SK-N-SH (cell line): ENCODE measurements around the gene POLR1A.

Experiments used
- CTCF ChIP-seq: fragments of 200-600 bp; sonication (generic); IDR thresholded peaks from 2 replicates; pipeline ENCODE4 v1.6.1; 2017; ENCODE audit warnings: antibody characterized with exemption, mild to moderate bottlenecking, moderate library complexity
- EP300 ChIP-seq, 2 experiments: IDR thresholded peaks; 2 replicates each; pipeline versions ENCODE4 v1.4.0 to v1.6.1; 2012; ENCODE audit warnings: borderline replicate concordance in 1 of 2, low read depth in 1 of 2, low read length in 1 of 2
- MAX ChIP-seq: IDR thresholded peaks from 2 replicates; pipeline ENCODE4 v1.4.0; 2012; ENCODE audit warnings: low read depth
- MEF2A ChIP-seq: IDR thresholded peaks from 2 replicates; pipeline ENCODE4 v1.4.0; 2012; ENCODE audit warnings: low read depth, borderline replicate concordance
- PBX3 ChIP-seq: IDR thresholded peaks from 2 replicates; pipeline ENCODE4; 2012
- POLR2AphosphoS5 ChIP-seq: IDR thresholded peaks from 2 replicates; pipeline ENCODE4 v1.6.1; 2012; ENCODE audit warnings: low read depth, low read length
- RAD21 ChIP-seq: IDR thresholded peaks from 2 replicates; pipeline ENCODE4 v1.6.1; 2012; ENCODE audit warnings: mild to moderate bottlenecking, low read length
- SIN3A ChIP-seq: IDR thresholded peaks from 2 replicates; pipeline ENCODE4 v1.6.1; 2012; ENCODE audit warnings: low read depth, mild to moderate bottlenecking, low read length, moderate library complexity, borderline replicate concordance
- TAF1 ChIP-seq: IDR thresholded peaks from 2 replicates; pipeline ENCODE4 v1.6.1; 2012; ENCODE audit warnings: low read depth, mild to moderate bottlenecking, low read length, moderate library complexity, borderline replicate concordance
- TF ChIP-seq, protein P1 (sequence below): fragments of 150-350 bp; IDR thresholded peaks from 2 replicates; pipeline ENCODE4 v1.6.1; 2017; ENCODE audit warnings: antibody characterized with exemption, low read length, low read depth, borderline replicate concordance

DNA sequence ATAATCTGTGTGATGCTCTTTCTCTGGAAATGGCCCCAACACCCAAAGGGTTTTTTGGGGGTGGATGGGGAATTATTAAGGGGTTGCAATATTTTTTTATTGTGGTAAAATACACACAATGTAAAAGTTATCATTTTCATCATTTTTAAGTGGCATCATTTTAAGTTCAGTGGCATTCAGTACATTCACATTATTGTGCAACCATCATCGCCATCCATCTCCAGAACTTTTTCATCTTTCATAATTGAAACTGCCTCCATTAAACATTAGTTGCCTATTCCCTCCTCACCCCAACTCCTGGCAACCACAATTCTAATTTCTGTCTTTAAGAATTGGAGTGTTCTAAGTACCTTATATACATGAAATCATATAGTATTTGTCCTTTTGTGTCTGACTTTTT lies 90.0 kb downstream of the POLR1A start:
- TF ChIP-seq CTCF = no peak
- no peak for TF ChIP-seq PBX3
- no peak for TF ChIP-seq TAF1
- TF ChIP-seq SIN3A = no peak
- no peak for TF ChIP-seq MEF2A
- no peak for TF ChIP-seq MAX
- TF ChIP-seq RAD21 = no peak
- no peak for TF ChIP-seq EP300 (IDR thresholded peaks at IDR 0.05; ENCODE audit: borderline replicate concordance in 1 of 2, low read depth in 1 of 2, low read length in 1 of 2)
- no peak for TF ChIP-seq POLR2AphosphoS5
- TF ChIP-seq, protein P1, sequence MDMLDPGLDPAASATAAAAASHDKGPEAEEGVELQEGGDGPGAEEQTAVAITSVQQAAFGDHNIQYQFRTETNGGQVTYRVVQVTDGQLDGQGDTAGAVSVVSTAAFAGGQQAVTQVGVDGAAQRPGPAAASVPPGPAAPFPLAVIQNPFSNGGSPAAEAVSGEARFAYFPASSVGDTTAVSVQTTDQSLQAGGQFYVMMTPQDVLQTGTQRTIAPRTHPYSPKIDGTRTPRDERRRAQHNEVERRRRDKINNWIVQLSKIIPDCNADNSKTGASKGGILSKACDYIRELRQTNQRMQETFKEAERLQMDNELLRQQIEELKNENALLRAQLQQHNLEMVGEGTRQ = no peak
